Stimulated activated CD8-positive, alpha-beta memory T cell treated with anti-CD3 and anti-CD28 coated beads, Interleukin-2, amount 100 ng/mL, for 48 hours (primary cell): ENCODE data around the gene EEF2.
"Not testable (repeated sequence)": the region's sequence is repeated elsewhere in the genome, so short reads cannot be mapped to it uniquely, and the experiment has no call there.

Experiments used
- DNase-seq, 2 donors: peaks; one replicate each; pipeline ENCODE4 v3.0.0-alpha.2; 2020; ENCODE audit warnings: low read depth in 2 of 2

The EEF2 gene

DNA sequence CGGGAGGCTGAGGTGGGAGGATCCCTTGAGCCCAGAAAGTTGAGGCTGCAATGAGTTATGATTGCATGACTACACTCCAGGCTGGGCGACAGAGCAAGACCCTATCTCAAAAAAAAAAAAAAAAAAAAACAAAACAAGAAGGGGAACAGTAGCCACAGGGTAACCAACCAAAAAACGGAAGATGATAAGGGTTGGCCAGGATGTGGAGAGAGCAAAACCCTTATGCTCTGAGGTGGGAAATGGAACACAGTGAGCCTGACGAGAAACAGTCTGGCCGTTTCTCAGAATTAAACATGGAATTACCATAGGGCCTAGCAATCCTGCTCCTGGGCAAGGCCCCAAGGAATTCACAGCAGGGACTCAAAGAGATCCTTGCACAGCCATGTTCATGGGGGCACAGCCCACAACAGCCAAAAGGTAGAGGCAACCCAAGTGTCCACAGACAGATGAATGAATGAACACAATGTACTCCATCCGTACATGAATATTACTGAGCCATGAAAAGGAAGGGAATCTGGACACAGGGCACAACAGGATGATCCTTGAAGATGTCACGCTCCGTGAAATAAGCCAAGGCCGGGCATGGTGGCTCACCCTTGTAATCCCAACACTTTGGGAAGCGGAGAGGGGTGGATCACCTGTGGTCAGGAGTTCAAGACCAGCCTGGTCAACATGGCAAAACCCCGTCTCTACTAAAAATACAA, 41.1 kb downstream of the EEF2 start:
- no peak for DNase-seq

DNA sequence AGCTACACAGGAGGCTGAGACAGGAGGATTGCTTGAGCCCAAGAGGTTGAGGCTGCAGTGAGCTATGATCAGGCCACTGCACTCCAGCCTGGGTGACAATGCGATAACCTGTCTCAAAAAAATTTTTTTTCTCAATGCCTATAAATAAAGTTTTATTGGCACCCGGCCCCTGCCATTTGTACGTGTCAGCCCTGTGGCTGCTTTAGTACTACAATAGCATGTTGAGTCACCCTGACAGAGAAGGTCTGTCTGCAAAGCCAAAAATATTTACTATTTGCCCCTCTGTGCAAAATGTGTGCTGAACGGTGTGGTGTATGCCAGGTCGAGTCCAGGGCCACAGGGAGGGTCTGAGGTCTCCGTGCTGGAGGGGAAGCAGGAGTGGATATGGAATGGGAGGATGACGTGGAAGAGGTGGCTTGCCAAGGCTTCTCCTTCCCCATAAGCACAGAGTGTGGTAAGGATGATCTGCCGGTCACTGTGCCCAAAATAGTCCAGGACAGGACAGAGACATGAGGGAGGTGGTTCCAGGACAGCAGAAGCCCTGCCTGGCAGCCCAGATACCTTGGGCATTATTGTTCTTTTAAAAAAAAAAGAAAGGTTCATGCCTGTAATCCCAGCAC, 42.4 kb downstream of the EEF2 start:
- DNase-seq: no peak

DNA sequence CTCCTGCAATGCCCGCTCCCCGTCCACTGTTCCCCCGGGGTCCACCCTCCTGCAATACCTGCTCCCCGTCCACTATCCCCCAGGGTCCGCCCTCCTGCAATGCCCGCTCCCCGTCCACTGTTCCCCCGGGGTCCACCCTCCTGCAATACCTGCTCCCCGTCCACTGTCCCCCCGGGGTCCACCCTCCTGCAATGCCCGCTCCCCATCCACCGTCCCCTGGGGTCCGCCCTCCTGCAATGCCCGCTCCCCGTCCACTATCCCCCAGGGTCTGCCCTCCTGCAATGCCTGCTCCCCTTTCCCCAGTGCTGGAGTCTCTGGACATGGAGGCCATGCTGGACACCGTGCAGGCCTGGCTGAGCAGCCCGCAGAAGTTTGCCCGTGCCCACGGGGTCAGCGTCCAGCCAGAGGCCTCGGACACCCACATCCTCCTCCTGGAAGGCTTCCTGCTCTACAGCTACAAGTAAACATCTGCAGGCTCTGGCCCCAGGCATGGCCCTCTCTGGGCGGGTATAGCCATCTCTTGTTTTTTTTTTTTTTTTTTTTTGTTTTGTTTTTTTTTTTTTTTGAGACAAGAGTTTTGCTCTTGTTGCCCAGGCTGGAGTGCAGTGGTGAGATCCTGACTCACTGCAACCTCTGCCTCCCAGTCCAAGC, 46.8 kb downstream of the EEF2 start:
- DNase-seq: not testable (repeated sequence)

DNA sequence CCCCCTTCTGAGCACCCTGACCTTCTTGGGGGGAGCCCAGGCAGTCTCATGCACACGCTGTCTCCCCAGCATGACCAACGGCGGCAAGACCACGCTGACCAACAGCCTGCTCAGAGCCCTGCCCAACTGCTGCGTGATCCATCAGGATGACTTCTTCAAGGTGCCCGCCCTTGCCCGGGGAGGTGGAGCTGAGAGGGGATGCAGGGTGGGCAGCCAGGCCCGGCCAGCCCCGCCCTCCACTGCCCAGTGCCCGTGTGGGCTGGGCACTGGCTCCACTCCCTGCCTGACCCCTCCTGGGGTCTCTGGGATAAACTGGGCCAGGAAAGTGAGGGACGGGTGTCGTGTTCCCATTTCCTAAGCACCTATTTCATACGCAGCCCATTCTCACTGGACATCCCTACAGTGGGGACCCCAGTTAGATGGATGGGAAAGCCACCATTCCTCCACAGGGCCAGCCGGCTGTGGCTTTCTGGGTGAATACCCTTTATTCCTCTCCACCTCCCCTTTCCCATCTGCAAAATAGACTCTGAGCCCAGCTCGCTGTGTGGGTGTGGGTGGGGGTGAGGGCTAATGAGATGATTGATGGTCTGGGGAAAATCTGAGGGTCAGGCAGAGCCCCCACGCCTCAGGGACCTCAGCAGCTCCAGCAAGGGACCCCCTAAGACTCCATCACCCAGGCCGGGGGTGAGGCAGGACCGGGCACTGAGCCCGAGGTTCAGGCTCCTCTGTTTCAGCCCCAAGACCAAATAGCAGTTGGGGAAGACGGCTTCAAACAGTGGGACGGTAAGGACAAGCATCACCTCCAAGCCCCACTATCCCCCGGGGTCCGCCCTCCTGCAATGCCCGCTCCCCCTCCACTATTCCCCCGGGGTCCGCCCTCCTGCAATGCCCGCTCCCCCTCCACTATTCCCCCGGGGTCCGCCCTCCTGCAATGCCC, 48.5 kb downstream of the EEF2 start:
- DNase-seq: no peak

DNA sequence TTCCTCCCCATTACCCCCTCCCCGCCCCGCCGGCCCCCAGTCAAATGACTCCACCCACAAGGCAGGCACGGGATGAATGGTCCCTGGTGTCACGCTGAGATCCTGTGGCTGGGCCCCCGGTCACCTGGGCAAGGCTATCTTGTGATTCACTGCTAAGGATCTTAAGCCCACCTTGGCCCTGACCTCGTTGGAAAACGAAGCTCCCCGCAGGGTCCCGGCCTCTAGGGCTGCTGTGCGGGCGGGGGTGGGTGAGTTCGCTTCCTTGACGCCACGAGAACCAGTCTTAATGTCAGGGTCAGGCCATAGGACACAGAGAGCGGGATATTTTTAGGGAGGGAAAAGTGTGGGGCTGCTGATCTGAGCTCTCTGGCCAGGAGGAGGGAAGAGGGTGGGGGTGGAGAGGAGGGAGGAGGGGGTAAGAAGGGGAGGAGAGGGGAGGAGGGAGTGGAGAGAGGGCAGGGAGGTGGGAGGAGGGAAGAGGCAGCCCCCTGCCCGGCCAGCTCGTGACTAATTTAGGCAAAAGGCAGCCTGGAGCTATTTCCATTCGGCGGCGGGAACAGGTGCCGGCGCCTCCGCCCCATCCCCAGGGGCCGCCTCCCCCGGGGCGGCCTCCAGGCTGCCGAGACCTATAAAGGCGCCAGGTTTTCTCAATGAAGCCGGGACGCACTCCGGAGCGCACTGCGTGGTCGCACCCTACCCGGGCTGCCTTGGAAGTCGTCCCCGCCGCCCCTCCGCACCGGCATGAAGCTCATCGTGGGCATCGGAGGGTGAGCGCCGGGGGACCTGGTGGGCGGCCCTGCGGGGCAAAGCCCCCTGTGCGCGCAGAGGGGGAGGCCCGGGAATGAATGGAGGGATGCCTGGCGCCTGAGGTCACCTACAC, 52.1 kb downstream of the EEF2 start, which contains the start of gene NMRK2:
Gene NMRK2 (plus strand): TSS at position 139 of the 880 bp plus-strand sequence. CDS start 603 bp downstream, at position 742.
- DNase-seq: no peak

DNA sequence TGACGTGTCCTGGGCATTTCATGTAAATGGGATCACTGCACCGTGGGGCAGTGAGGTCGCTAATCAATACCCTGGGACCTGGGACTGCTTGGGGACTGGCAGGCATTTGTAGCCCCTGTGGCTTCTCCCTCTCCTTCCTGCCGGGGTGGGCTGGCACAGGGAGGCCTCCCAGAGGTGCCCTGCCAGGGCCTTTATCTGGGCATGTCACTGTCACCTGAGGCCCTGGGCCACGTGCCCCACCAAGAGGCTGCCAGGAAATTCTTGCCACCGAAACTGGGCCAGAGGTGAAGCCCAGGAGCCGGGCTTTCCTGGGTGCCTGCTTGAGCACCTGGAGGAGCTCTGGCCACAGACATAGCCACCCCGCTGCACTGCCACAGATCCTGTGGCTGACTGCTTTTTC, 54.2 kb downstream of the EEF2 start:
- DNase-seq: no peak
